Measurements from ENCODE around the gene SLC37A3.
A peak's percentile ranks its signal among the peaks of the same experiment; 100 is the strongest.
"Not testable (repeated sequence)": the region's sequence is repeated elsewhere in the genome, so short reads cannot be mapped to it uniquely, and the experiment has no call there.

The SLC37A3 gene

DNA sequence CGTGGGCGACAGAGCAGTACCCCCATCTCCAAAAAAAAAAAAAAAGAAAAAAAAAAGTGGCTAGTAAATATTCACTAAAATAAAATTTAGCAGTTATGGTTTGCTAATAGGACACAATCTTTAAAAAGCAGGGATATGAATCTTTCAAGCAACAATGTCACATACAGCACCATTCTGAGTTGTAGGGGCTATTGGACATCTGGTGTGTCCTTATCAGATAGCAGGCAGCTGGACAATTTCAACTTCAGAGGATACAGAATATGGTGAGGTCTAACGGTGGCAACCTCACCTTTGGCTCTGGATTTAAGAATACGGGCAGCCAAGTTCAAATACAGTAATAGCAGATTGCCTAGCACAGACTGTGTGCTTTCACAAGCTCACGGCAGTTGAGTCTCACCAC, 51.1 kb downstream of the SLC37A3 start:
- no peak for DNase-seq (ENCODE audit: low read depth)

GRCh38 chr7:140345426-140345825, 52.9 kb downstream of the SLC37A3 start:
- DNase-seq (ENCODE audit: low read depth): no peak

GRCh38 chr7:140342727-140343514, 55.4 kb downstream of the SLC37A3 start:
- no peak for DNase-seq (ENCODE audit: low read depth)

GRCh38 chr7:140338959-140339358, 59.4 kb downstream of the SLC37A3 start:
- not testable (repeated sequence) for DNase-seq (ENCODE audit: low read depth)

GRCh38 chr7:140334341-140335057, 63.8 kb downstream of the SLC37A3 start:
- DNase-seq (ENCODE audit: low read depth): no peak

DNA sequence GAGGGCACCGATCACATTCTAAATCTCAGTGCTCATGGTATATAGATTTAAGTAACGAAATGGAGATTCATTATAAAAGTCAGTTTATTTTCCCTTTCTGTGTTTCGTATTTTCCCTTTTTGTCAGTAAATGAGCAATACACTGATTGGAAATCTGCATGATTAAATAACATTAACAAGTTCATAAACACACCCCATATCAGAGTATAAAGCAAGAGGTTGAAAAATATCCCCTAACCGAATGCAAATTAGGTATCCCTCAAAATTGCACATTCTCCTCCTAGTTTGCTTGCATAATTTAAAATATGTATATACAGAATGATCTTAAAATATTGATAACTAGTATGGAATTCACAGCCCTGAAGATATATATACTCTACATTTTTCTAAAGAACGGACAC, 64.6 kb downstream of the SLC37A3 start:
- no peak for DNase-seq (ENCODE audit: low read depth)

- DNase-seq (ENCODE audit: low read depth): no peak
Measured at GRCh38 chr7:140333223-140333622, 65.1 kb downstream of the SLC37A3 start.

- DNase-seq (ENCODE audit: low read depth): no peak
Measured at GRCh38 chr7:140330595-140330994, 67.7 kb downstream of the SLC37A3 start.

GRCh38 chr7:140330128-140330527, 68.2 kb downstream of the SLC37A3 start:
- DNase-seq (ENCODE audit: low read depth): no peak

DNA sequence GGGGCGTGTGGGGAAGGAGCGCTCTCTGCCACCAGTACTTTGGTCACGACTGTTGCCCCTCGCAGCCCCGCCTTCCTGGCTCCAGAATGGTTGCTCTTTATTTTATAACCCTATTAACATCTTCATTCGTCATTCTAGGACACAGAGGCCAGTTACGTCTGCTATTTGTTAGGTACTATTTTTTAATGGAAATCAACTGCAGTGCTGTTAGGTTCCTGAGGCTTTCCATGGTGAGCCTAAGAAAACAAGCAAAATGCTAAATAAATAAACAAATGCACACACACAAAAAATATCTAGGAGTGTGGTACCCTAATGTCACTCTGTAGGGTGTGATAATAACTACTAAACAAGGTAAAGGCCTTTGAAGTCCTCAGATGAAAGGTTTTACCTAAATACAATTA, 71.1 kb downstream of the SLC37A3 start:
- no peak for DNase-seq (ENCODE audit: low read depth)

DNA sequence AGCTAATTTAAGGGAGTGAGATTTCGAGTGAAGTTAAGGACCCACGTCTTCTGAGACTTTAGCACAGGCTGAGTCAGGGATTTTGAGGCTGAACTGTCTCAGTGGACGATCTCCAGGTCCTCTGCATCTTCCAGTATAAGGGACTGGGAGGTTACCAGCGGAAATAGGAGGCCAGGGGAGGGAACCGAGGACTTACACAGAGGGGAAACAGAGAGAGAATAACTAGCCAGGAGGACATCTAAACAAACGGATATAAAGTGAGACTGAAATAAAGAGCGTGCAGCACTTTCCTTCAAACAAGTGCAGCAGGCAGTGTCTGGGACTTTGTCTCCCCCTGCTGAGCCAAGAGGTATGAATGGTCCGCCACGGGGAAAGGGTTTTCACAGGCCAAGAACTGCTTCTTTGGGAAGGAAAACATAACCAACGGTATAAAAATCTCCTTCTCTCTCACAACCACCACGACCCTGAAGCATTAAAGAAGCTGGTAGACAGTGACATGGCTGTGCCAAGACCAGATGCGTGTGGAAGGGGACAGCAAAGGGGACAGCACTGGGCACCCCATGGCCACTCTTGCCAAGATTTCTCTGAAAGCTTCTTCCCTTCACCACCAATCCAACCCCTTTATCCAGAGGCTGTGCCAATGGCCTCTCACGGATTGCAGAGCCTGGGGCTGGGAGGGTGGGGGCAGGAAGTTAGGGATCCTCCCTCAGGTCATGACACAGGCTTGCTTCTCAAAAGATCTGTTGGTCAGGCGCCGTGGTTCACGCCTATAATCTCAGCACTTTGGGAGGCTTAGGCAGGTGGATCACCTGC, 72.0 kb downstream of the SLC37A3 start:
- DNase-seq (ENCODE audit: low read depth): no peak

- no peak for DNase-seq (ENCODE audit: low read depth)
Measured at GRCh38 chr7:140325600-140325999, 72.7 kb downstream of the SLC37A3 start.

GRCh38 chr7:140324714-140325113, 73.6 kb downstream of the SLC37A3 start:
- DNase-seq (ENCODE audit: low read depth): no peak

DNA sequence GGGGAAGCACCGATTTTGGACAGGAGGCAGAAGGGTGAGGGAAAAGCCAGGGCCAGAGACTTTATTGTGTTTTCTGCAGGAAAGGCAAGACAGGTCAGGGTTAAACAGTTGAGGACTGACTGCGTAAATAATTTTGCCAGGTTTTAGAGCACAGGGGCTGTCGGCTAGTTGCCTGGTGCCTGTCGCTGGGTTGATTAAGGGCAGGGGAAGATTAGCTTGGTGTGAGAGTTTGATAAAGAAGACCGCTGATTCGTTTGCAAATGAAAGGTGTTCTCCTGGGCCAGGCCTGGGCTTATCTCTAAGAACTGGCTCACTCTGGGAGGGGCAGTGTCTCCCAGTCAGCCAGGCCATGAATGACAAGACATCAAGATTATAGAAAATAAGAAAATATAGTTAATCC, 75.6 kb downstream of the SLC37A3 start:
- no peak for DNase-seq (ENCODE audit: low read depth)

GRCh38 chr7:140320078-140320477, 78.3 kb downstream of the SLC37A3 start:
- DNase-seq (ENCODE audit: low read depth): not testable (repeated sequence)

DNA sequence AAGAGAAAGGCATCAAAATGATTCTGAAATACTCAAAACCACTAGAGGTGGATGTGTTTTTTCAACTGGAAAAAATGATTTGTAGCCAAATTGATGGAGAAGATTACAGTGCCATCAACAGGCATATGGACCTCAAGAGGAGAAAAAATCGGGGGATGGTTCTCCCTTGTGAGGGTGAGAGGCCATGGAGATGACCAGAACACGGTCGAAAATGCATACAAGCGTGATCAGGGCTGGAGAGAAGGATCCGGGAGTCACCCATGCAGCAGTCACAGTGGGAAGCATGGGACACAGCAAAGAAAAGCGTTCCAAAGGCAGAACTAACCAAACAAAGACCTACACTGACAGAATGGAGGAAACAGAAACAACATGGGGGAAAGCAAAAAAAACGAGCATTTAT, 80.3 kb downstream of the SLC37A3 start:
- DNase-seq (ENCODE audit: low read depth): no peak

DNA sequence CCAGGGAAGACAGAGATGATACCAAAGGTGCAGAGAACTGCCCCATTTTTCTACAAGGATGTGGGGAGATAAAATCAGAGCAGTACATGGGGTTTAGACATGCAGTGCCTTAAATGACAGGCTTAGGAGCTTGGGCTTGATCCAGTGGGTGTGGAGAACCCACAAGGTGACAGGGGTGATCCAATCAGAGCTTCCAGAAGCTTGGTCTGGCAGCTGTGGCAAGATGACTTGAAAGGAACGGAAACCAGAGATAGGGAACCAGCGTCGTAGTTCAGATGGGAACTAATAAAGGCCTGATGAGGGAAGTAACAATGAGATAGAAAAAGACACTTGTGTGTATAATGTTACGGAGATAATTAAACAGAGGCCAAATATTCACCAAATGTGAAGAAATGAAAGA, 80.7 kb downstream of the SLC37A3 start:
- DNase-seq (ENCODE audit: low read depth): no peak

DNA sequence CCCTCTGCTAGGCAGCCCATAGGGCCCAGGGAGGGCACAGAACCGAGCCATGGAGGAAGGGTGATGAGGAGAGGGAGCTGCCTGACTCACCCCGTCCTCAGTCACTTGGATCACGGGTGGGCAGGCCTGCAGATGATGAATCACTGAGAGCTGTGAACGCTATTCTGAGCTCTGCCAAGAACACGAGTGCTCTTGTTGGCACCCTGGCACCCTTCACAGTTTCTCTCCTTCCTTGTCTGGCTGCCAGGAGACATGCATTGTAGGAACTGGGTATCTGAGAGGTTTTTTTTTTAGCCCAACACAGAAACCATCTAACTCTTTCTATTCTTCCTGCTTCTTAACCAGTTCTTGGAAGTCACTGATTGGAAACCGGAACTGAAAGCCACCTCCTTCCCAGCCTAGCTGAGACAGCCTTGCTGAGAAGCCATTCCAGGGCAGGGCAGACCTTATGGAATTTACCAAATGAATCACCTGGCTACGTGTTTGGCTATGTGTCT, 82.1 kb downstream of the SLC37A3 start:
- peak; percentile 18 for DNase-seq (ENCODE audit: low read depth)

DNA sequence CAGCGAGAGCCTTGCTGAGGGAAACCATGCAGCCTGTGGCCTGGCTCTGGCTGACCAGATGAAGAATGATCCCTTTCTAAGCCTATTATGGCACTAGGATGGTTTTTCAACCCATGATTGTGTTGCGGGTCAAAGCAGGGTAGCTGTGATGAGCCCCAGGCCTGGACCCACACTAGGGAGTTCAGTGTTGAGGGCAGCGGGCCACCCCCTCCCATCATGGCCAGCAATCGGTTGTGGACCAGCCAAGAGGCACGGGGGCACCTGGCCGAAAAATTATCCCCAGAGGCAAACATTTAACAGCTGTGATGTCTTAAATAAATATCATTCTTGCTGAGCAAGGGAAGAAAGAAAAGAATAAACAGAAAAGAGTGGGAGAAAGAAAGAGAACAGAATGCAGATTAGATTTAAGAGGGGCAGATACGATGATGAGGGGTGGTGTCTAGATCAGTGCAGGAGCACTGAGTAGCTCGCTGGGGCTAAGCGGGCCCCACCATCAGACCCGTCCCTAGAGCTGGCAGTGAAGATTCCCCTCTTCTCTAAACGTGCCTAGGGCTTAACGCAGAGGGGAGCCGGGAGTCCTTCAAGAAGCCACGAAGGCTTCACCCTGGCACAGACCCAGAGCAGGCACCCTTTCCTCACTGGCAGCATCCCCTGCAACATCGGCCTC, 82.7 kb downstream of the SLC37A3 start:
- no peak for DNase-seq (ENCODE audit: low read depth)

- no peak for DNase-seq (ENCODE audit: low read depth)
Measured at GRCh38 chr7:140314573-140315480, 83.5 kb downstream of the SLC37A3 start.

Data from non-pigmented ciliary epithelial cell (primary cell).